Measurements from ENCODE around the gene PIAS4. TPM values are rescaled to one million over a fixed set of nuclear protein-coding genes. Genes with fewer than 3 reads are reported as not detected.

The PIAS4 gene
- total and polyA plus RNA-seq, 2 of the 13 experiments (the other 11 are each of a cell fraction or from before 2014, with no cell fraction given), result 9.0 to 20.1 TPM

- Histone ChIP-seq H3K9ac (ENCODE audit: insufficient read depth, low read depth, low read length) (no peak overlapping the region), H3K27me3 (ENCODE audit: control insufficient read depth in 1 of 2, insufficient read depth in 2 of 2, low read length in 2 of 2) (no peaks in the 10 kb centered on the region), H3K79me2 (ENCODE audit: insufficient read depth, low read length) (peaks cover 16% of the 10 kb centered on the region), H3K27ac (ENCODE audit: extremely low read length, insufficient read depth, low read length) (no peak overlapping the region), H3K4me3 (replicated peaks in 1 of 3; ENCODE audit: insufficient read depth in 1 of 3, low read depth in 2 of 3, low read length in 3 of 3) (no peak overlapping the region), H4K20me1 (ENCODE audit: insufficient read depth, low read length) (0 out of 2 replicates have a peak, but pooled peaks cover 9% of the 10 kb centered on the region), H3K9me3 (ENCODE audit: low read length) (no peaks in the 10 kb centered on the region), H3K36me3 (replicated peaks in 1 of 2; ENCODE audit: control insufficient read depth in 1 of 2, insufficient read depth in 2 of 2, low read length in 2 of 2) (peaks cover 17 to 31% of the 10 kb centered on the region in 2 experiments; a peak in 4 of 5 replicates), H3K4me1 (ENCODE audit: insufficient read depth, low read length) (peaks cover 8% of the 10 kb centered on the region; the same call in 1 of the 2 replicates), H3K4me2 (ENCODE audit: low read depth, low read length) (no peak overlapping the region), H2AFZ (ENCODE audit: low read length) (no peak overlapping the region)
- intact Hi-C loops (cut with micrococcal nuclease; ENCODE audit: unreplicated experiment), result no loop called here
- CTCF ChIA-PET (ENCODE audit: low intra/inter-chr PET ratio, low total read pairs), result no interaction called here
- in situ Hi-C loops (cut with HindIII; ENCODE audit: extremely low pct_ligation_motif_present, low pct_unique_long_range_greater_than_20kb), result no loop called here
- 96% methylated on average over 19 of the region's 25 CpGs for WGBS (ENCODE audit: low lambda C conversion rate)
- FAIRE-seq (no peak), ATAC-seq (no peak), DNase-seq (ENCODE audit: low spot score) (no peak)
- no peak for TF ChIP-seq ZNF362 (CRISPR knock-in tag; IDR thresholded peaks at IDR 0.05; ENCODE audit: borderline replicate concordance)
- TF ChIP-seq ZNF598 (CRISPR knock-in tag; IDR thresholded peaks at IDR 0.05; ENCODE audit: borderline replicate concordance), result no peak
- TF ChIP-seq ZBTB21 (CRISPR knock-in tag; IDR thresholded peaks at IDR 0.05), result no peak
- TF ChIP-seq ZNF10 (CRISPR knock-in tag; IDR thresholded peaks at IDR 0.05; ENCODE audit: borderline replicate concordance, low read depth), result no peak
- TF ChIP-seq AGO2 (optimal IDR thresholded peaks at IDR 0.05; ENCODE audit: low read depth, low read length), result peak; percentile 3
- TF ChIP-seq ZBTB4 (CRISPR knock-in tag; IDR thresholded peaks at IDR 0.05; ENCODE audit: borderline replicate concordance), result no peak
- POLR2A ChIA-PET, result no interaction called here
- BruUV-seq (replicated peaks), result no TSS peak
Observed at GRCh38 chr19:4014541-4015491, 7.3 kb downstream of the PIAS4 start.

Data from HepG2 (cell line).